GM18511 (cell line): Measurements from ENCODE around the gene NUDT4.

Experiments used
- ATAC-seq: cut with Tn5 transposase; IDR thresholded peaks from one replicate; pipeline ENCODE4 v1.9.1; 2021; ENCODE audit warnings: mild to moderate bottlenecking, moderate library complexity; ENCODE audit not compliant: unreplicated experiment

Gene NUDT4

DNA sequence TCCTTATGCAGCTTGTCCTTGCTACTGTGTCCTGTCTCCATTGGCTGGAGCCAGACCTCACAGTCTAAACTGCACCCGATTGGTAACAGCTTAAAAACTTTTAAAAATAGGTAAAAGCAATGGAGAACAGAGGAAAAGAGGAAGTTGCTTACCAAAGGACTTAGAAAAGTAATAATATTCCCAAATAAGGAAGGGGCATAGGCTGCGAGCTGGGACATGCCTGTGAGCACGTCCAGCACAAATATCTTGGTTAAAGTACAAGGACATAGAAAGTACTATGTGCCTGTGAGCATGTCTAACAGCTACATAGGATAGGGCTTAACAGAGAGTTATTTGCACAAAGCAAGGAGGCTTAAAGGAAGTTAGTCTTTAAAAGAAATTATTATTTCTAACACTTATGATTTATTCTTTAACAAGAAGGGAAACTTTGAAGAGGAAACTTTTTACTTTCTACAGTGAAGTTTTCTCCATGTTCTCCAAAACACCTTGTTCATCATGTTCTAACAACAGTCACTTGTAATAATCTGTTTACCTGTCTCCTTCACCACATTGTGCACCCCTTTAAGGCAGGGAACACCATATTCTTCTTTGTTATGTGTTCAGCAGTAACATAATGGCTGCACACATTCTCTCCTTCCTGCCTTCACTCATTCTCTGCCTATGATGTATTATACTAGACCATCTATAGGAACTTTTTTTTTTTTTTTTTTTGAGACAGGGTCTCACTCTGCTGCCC is 73.9 kb downstream of the NUDT4 start:
- ATAC-seq, result no peak

DNA sequence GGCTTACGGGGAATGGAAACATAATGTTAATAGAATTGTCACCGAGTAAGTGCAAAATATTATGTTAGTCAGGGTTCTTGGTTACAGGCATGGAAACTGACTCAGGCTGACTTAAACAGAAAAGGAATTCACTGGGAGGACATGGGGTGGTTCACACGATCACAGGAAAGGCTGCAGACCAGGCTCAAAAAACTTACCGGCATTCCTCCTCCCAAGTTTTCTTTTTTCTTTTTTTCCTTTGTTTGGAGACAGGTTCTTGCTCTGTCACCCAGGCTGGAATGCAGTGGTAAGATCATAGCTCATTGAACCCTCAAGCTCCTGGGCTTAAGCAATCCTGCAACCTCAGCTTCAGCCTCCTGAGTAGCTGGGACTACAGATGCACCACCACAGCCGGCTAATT is 75.9 kb downstream of the NUDT4 start:
- ATAC-seq, result no peak

GRCh38 chr12:93456077-93456476 is 78.4 kb downstream of the NUDT4 start:
- no peak for ATAC-seq
